ENCODE data around the gene SRP14. TPM values are rescaled to one million over a fixed set of nuclear protein-coding genes. Genes with fewer than 3 reads are reported as not detected.

The SRP14 gene
- total and polyA plus RNA-seq, 4 donors = 136 to 421 (median 272) TPM

DNA sequence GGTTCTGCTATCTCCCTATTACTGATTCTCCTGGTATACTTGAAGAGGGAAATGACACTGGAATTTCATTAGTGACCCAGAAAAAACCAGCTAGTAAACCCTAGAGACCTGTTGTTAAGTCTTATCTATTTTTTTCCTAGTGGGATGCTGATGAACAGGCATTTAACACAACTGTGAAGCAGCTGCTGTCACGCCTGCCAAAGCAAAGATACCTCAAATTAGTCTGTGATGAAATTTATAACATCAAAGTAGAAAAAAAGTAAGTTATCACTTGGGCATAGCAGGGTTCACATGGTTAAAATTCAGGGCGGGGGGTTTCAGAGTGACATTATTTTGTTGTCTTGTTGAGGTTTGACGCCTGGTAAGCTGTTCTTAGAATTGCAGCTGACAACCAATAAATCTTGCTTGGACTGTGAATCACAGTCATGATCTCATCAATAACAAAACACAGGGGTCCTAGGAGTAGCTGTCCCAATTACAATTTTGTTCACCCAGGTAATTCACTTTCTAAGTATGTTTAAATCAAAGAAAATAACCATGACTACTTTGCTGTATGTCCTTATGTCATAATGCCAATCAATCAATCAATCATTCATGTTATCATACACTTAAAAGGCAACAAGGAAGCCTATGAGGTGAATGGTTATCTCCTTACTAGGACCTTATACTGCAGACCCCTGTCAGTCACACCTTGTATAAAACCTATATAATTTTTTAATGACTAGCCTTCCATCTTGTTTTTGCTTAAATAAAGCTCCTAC is 4.6 kb downstream of the SRP14 start:
- peaks cover 18 to 52% (median 30%) of the 10 kb centered on the region in 4 donors for H3K36me3 ChIP-seq (ENCODE audit: control insufficient read depth in 4 of 4, insufficient read depth in 4 of 4, low read length in 4 of 4)
- no peaks in the 10 kb centered on the region for H3K27me3 ChIP-seq (ENCODE audit: control insufficient read depth in 3 of 3, insufficient read depth in 3 of 3, low read length in 2 of 3)
- peak overlapping the region in 1 of 2 donors; percentile 13 for H3K27ac ChIP-seq (ENCODE audit: low read depth in 1 of 2, low read length in 1 of 2)
- H3K9me3 ChIP-seq (ENCODE audit: control insufficient read depth in 4 of 4, insufficient read depth in 3 of 4, low read length in 3 of 4) = no peaks in the 10 kb centered on the region
- H3K9ac ChIP-seq (ENCODE audit: insufficient read depth in 1 of 2, low read length in 2 of 2) = no peak overlapping the region
- H3K4me3 ChIP-seq = no peak overlapping the region
- no peak for DNase-seq
- ATAC-seq (ENCODE audit: insufficient read depth, low FRiP score) = no peak
- TF ChIP-seq, protein P1, sequence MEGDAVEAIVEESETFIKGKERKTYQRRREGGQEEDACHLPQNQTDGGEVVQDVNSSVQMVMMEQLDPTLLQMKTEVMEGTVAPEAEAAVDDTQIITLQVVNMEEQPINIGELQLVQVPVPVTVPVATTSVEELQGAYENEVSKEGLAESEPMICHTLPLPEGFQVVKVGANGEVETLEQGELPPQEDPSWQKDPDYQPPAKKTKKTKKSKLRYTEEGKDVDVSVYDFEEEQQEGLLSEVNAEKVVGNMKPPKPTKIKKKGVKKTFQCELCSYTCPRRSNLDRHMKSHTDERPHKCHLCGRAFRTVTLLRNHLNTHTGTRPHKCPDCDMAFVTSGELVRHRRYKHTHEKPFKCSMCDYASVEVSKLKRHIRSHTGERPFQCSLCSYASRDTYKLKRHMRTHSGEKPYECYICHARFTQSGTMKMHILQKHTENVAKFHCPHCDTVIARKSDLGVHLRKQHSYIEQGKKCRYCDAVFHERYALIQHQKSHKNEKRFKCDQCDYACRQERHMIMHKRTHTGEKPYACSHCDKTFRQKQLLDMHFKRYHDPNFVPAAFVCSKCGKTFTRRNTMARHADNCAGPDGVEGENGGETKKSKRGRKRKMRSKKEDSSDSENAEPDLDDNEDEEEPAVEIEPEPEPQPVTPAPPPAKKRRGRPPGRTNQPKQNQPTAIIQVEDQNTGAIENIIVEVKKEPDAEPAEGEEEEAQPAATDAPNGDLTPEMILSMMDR (IDR thresholded peaks at IDR 0.05; ENCODE audit: control extremely low read depth, extremely low read depth) = no peak
- WGBS, 2 donors = 83 to 91% methylated on average over 3 of the region's 3 CpGs
- H3K4me1 ChIP-seq (ENCODE audit: control insufficient read depth in 5 of 5, insufficient read depth in 5 of 5, low read length in 5 of 5) = peaks cover 0 to 13% (median 6%) of the 10 kb centered on the region in 5 donors

DNA sequence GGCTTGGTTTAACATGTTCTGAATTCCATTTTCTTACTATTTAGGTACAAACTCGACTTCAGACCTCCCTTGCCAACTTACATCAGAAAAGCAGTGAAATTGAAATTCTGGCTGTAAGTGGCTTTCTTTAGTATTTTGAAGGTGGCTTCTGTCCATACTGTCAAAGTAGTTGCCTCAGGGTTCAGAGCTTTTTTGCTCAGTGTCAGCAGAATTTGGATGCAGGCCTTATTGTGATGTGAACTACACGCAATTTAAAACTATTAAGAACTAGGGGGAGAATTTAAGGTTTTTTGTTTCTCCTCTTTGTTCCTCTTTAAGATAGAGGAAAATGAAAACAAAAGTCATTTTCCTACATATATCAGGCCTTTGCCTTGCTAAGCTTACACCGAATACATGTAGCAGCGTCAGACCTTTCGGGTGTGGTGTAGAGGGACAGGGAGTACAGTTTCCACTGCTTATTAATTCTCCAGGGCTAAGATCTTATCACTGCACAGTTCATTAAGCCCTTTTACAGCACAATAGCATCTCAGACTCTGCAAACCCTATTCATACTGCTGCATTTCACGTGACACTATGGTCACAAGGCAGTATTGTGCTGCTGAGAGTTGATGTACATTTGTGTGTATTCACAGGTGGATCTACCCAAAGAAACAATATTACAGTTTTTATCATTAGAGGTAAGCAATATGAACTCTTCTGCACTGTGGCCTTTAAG is 6.7 kb downstream of the SRP14 start:
- H3K27ac ChIP-seq (ENCODE audit: low read depth in 1 of 2, low read length in 1 of 2) = peak overlapping the region in 1 of 2 donors; percentile 29
- peaks cover 17 to 46% (median 28%) of the 10 kb centered on the region in 4 donors for H3K36me3 ChIP-seq (ENCODE audit: control insufficient read depth in 4 of 4, insufficient read depth in 4 of 4, low read length in 4 of 4)
- no peak overlapping the region for H3K9ac ChIP-seq (ENCODE audit: insufficient read depth in 1 of 2, low read length in 2 of 2)
- DNase-seq (no peak), ATAC-seq (ENCODE audit: insufficient read depth, low FRiP score) (no peak)
- TF ChIP-seq, protein P1 (IDR thresholded peaks at IDR 0.05; ENCODE audit: control extremely low read depth, extremely low read depth) = no peak
- H3K27me3 ChIP-seq (ENCODE audit: control insufficient read depth in 3 of 3, insufficient read depth in 3 of 3, low read length in 2 of 3) = no peaks in the 10 kb centered on the region
- H3K4me3 ChIP-seq = no peak overlapping the region
- H3K9me3 ChIP-seq (ENCODE audit: control insufficient read depth in 4 of 4, insufficient read depth in 3 of 4, low read length in 3 of 4) = no peaks in the 10 kb centered on the region
- 79 to 88% methylated on average over 6 of the region's 6 CpGs for WGBS, 2 donors
- H3K4me1 ChIP-seq (ENCODE audit: control insufficient read depth in 5 of 5, insufficient read depth in 5 of 5, low read length in 5 of 5) = peaks cover 0 to 7% (median 0%) of the 10 kb centered on the region in 5 donors

DNA sequence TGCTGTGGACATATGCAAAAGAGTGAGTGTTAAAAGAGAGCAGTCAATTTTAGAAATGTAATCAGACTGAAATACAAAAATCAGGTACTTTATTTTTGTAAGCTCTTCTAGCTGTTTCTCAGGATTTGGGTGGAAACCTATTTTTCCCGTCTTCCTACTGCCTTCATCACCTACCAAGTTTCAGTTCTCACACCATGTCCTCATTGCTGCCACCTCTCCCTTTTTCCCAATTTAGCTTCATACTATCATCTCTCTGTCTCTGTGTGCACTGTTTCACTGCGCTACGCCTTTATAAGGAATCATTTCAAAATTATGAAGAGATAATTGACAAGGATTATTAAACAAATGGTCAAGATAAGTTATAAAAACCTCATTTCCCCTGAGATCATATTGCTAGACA is 7.7 kb downstream of the SRP14 start:
- peaks cover 11 to 47% (median 26%) of the 10 kb centered on the region in 4 donors for H3K36me3 ChIP-seq (ENCODE audit: control insufficient read depth in 4 of 4, insufficient read depth in 4 of 4, low read length in 4 of 4)
- peaks cover 0 to 7% (median 0%) of the 10 kb centered on the region in 5 donors for H3K4me1 ChIP-seq (ENCODE audit: control insufficient read depth in 5 of 5, insufficient read depth in 5 of 5, low read length in 5 of 5)
- DNase-seq (no peak), ATAC-seq (ENCODE audit: insufficient read depth, low FRiP score) (no peak)
- H3K9ac ChIP-seq (ENCODE audit: insufficient read depth in 1 of 2, low read length in 2 of 2) = no peak overlapping the region
- H3K27ac ChIP-seq (ENCODE audit: low read depth in 1 of 2, low read length in 1 of 2) = no peak overlapping the region
- 91 to 95% methylated on average over 3 of the region's 3 CpGs for WGBS, 2 donors
- TF ChIP-seq, protein P1 (IDR thresholded peaks at IDR 0.05; ENCODE audit: control extremely low read depth, extremely low read depth) = no peak
- no peaks in the 10 kb centered on the region for H3K9me3 ChIP-seq (ENCODE audit: control insufficient read depth in 4 of 4, insufficient read depth in 3 of 4, low read length in 3 of 4)
- no peaks in the 10 kb centered on the region for H3K27me3 ChIP-seq (ENCODE audit: control insufficient read depth in 3 of 3, insufficient read depth in 3 of 3, low read length in 2 of 3)
- no peak overlapping the region for H3K4me3 ChIP-seq

Data from lung (tissue), 12 donors.